GM21619 (cell line): ENCODE measurements around the gene BMERB1.

ENCODE experiments used
- ATAC-seq: cut with Tn5 transposase; IDR thresholded peaks from one replicate; pipeline ENCODE4 v1.9.1; 2021; ENCODE audit not compliant: unreplicated experiment

BMERB1 gene

DNA sequence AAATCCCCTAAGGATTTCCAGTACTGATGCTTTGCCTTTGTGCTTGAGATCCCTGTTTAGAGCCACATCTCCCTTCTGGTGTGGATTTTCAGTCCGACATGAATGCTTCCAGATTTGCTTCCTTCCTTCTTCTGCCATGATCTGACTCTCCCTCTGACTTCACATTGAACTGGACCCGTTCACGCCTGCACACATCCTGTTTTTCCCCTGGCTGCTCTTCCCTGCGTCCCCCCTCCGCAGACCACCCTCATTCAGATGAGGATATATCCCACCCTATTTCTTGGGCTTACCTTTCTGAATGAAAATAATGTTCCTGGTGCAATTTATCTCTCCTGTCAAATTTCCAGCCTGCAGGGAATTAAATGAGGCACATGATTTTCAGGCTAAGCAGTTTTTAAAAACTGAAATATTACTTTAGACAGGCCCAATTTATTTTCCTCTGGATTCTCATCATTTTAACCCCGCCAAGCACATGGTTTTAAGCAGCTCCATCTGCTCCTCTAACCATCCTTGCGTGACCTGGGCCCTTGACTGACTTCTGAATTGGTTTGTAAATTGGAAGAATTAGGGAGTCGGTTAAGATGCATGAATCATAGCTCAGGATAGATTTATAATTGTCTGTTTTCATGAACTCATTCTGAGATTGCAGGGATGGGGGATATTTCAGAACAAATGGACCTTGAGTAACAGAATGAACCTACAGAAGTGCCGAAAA, 59.2 kb downstream of the BMERB1 start:
- ATAC-seq = no peak

DNA sequence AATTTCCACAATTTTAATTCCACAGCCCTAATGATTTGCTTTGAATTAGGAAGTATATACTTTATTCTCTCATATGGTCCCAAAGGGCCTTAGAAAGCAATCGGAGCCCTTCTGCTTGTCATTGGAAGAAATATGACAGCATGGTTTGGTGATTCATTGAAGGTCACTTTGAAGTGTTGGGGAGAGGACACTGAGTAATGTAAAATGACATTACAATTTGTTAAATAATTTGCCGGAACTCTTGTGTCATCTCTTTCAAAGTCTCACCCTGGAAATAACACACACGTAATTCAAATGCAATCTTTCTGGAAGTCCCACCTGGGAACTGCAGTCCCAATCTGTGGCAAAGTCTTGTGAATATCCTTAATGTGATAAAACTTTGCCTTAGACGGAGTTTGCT, 59.8 kb downstream of the BMERB1 start:
- no peak for ATAC-seq

DNA sequence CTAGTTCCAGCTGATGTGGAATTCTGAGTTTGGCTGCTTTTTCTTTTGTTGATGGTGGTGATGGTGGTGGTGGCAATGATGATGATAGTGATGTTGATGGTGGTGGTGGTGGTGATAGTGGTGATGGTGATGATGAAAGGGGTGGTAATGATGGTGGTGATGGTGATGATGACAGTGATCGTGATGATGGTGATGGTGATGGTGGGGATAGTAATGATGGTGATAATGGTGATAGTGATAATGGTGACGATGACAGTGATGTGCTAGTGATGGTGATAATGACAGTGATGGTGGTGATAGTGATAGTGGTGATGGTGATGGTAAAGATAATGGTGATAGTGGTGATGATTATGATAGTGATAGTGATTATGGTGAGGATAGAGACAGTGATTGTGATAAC, 61.5 kb downstream of the BMERB1 start:
- ATAC-seq = no peak

DNA sequence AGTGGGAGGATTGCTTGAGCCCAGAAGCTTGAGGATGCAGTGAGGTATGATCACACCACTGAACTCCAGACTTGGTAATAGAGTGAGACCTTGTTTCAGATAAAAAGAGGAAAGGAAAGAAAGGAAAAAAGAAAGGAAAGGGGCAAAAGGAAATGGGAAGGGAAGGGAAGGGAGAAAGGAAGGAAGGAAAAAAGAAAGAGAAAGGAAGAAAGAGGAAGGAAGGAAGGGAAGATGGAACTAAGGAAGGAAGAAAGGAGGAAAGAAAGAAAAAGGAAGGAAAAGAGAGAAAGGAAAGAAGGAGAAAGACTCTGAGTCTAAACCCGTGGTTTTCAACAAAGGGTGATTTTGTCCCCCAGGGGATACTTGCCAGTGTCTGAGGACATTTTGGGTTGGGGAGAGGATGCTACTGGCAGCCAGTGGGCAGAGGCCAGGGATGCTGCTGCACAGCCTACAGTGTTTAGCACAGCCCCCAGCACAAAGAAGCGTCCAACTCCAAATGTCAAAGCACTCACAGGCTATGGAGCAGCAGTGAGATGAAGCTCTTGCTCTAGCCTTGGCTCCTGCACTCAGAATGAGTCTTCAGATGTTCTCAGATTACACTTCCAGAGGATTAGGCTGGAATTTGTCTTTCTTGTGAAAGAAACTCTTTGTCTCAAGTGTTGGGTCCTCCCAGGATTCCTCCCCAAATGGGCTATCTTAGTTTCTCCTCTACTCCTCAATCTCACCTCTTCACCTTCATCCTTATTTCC, 64.2 kb downstream of the BMERB1 start:
- ATAC-seq = no peak

- ATAC-seq = no peak
Observed at GRCh38 chr16:15502041-15502725, 67.8 kb downstream of the BMERB1 start.

- no peak for ATAC-seq
Observed at GRCh38 chr16:15506441-15506840, 72.1 kb downstream of the BMERB1 start.

- no peak for ATAC-seq
Observed at GRCh38 chr16:15507301-15507958, 73.0 kb downstream of the BMERB1 start.

DNA sequence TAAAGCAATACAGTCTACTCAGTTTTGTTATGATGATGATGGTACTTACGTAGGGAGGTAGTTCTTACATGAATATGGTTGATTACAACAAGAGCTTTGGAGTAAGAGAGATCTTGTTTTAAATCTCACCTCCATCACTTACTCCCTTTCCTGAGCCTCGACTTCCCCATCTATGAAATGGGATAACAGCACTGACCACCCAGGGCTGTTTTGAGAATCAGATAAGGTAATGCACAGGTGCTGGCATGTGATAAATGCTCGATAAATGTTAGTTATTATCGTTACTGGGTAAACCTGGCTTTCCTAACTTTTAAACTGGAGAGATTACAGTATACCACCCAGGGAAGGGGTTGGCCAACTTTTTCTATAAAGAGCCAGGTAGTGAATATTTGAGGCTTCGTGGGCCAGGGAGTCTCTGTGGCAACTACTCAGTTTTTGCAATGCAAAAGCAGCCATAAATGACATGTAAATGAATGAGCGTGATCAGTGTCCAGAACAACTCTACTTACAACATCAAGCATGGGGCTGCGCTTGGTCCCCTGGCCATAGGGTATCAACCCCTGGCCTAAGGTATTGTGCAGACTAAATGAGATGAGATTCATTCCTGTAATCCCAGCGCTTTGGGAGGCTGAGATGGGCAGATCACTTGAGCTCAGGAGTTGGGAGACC, 73.7 kb downstream of the BMERB1 start:
- no peak for ATAC-seq

- no peak for ATAC-seq
Observed at GRCh38 chr16:15509051-15509592, 74.7 kb downstream of the BMERB1 start.

- ATAC-seq = no peak
Observed at GRCh38 chr16:15509593-15510535, 75.5 kb downstream of the BMERB1 start.

DNA sequence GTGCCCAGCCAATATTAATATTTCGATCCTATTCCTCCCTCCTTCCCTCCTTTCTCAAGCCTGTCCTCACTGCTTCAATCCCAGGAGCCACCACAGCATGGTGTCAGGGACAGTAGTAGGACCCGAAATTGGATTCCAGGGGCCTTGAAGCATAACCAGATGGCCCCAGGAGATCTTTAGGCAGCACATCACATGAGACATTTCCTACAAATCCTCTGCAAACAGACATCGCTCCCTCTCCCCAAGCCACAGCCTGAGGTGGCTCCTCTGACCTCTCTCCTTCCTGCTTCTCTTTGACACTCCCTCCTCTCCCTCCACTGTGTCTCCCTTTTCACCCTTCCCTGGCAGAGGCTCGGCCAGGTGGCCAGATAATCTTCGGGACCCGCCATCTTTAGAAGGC, 76.6 kb downstream of the BMERB1 start:
- ATAC-seq = no peak

DNA sequence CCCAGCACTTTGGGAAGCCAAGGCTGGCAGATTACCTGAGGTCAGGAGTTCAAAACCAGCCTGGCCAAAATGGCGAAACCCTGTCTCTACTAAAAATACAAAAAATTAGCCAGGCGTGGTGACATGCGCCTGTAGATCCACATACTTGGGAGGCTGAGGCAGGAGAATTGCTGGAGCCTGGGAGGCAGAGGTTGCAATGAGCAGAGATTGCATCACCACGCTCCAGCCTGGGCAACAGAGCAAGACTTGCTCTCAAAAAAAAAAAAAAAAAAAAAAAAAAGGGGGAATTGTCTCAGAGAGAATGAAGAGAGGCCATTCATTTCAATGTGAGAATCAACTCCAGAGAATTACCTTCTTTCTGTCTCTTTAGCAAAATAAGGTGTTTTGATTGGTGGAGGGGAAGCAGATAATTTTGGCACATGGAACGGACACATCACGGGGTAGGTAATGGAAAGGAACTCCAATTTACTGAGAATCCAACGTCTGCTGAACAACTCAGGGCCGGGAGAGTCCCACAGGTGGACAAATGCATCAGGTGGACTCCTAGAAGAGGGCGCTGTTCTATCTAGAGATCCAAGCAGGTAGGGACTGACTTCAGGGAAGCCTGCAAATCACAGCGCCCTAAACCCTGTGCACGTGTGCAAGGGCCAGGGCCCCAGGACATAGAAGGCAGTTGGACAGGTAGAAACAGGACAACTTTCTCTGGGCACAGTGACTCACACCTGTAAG, 77.5 kb downstream of the BMERB1 start:
- no peak for ATAC-seq

DNA sequence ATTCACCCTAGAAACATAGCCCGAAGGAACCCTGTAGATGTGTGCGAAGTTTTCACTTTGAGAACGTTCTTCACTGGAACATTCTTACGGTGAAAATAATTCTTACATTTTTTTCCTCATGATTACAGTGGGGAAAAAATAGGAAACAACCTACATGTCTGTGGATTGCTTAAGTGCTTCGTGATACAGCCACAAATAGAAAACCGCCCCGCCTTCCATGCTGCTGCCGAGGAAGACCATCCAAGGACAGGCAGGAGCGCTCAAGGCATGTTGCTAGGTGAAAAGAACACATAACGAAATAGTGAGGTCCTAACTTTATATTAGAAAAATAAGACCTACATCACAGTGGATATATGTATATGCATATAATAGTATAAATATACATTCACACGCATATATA, 78.8 kb downstream of the BMERB1 start:
- ATAC-seq = no peak

- no peak for ATAC-seq
Observed at GRCh38 chr16:15515992-15516391, 81.6 kb downstream of the BMERB1 start.

GRCh38 chr16:15516609-15517008, 82.2 kb downstream of the BMERB1 start:
- no peak for ATAC-seq

GRCh38 chr16:15517743-15518377, 83.5 kb downstream of the BMERB1 start:
- ATAC-seq = no peak

DNA sequence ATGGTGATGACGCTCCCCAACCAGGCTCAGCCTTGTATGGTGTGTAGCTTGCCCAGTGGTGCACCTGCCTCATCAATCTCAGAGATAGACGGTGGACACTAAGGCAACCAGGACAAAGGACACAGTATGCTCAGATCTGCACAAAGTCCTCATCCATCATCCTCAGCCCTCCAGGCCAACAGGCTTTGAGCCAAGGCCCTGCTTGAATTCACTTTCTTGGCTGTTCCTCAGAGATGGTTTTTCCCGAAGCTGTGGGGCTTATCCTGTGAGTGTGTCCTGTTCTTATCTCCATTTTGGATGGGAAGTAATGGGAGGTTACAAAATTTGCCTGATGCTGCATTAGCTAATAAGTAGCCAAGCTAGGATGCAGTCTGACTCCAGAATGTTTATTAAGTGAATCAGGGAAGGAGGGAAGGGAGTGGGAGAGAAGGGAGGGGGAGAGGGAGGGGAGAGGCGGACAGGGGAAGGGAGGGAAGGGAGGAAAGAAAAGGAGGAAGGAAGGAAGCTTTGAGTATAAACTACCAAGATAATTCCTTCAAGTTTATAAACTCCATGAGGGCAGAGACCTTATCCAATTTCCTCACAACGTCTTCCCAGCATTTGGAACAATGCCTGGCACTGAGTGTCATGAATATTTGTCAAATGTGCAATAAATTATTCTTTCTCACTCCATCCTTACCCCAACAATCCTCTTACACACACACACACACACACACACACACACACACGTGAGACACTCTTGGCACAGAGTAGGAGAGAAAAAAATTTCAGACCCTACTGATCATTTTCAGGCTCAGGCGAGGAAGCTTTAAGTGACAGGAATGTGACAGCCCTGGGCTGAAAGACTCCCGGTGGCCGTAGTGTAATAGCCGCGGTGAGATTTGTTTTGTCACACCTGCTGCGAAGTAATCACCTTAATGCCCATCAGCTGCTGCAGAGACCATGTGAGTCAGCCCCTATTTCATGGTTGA, 84.3 kb downstream of the BMERB1 start:
- ATAC-seq = no peak
